ENCODE data around the gene MCM7.

DNA sequence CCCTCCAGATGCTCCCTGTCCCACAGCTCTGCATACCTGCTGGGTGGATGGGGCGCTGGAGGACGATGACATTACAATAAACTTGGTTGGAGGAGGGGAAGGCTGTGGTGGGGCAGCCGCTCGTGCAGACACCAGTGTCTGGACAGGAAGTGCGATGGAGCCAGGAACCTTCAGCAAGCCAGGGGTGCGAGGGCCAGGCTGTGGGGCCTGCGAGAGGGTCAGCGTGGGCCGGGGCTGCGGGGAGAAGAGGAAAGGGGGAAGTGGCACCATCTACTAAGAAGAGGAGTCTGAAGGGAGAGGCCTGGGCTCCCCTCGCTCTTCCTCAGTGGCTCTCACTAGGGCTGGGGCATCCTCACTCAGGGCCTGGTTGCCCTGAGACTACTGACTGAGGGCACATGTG lies 6.7 kb upstream of the MCM7 start:
- TF ChIP-seq POLR2A (IDR thresholded peaks at IDR 0.05), result no peak
- TF ChIP-seq, protein P1, sequence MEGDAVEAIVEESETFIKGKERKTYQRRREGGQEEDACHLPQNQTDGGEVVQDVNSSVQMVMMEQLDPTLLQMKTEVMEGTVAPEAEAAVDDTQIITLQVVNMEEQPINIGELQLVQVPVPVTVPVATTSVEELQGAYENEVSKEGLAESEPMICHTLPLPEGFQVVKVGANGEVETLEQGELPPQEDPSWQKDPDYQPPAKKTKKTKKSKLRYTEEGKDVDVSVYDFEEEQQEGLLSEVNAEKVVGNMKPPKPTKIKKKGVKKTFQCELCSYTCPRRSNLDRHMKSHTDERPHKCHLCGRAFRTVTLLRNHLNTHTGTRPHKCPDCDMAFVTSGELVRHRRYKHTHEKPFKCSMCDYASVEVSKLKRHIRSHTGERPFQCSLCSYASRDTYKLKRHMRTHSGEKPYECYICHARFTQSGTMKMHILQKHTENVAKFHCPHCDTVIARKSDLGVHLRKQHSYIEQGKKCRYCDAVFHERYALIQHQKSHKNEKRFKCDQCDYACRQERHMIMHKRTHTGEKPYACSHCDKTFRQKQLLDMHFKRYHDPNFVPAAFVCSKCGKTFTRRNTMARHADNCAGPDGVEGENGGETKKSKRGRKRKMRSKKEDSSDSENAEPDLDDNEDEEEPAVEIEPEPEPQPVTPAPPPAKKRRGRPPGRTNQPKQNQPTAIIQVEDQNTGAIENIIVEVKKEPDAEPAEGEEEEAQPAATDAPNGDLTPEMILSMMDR (IDR thresholded peaks at IDR 0.05), result no peak
